Measurements from ENCODE around the gene SYNPO2. TPM values are rescaled to one million over a fixed set of nuclear protein-coding genes. Genes with fewer than 3 reads are reported as not detected.

Gene SYNPO2
- total RNA-seq, 1 experiment from 2014 or later: 0.93 TPM

DNA sequence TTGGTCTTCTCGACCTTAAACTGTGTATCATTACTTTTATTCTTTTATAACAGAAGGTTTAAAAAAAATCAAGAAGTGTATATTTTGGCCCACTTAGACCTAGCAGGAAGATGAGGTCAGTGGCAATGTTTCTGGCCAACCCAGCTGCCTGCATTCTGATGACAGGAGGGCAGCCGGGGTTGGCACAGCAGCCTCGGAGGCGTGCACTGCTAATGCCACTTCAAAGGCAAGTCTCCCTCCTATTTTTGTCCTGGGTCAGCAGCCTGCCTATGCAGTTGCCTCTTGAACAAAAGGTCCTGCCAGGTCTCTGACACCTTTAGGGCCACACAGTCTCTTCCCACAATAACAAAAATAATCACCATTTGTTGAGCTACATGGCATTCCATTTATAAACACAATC lies 157.6 kb downstream of the SYNPO2 start:
- Histone ChIP-seq H3K4me1 (ENCODE audit: control insufficient read depth in 1 of 2, insufficient read depth in 2 of 2, low read length in 2 of 2) (no peaks in the 10 kb centered on the region), H3K27me3 (ENCODE audit: insufficient read depth, low read length) (no peaks in the 10 kb centered on the region), H3K36me3 (ENCODE audit: control insufficient read depth in 1 of 2, insufficient read depth in 2 of 2, low read length in 2 of 2) (no peaks in the 10 kb centered on the region), H2AFZ (ENCODE audit: low read depth, low read length, poor library complexity, severe bottlenecking) (no peak overlapping the region), H3K9me3 (ENCODE audit: control insufficient read depth in 1 of 2, insufficient read depth in 1 of 2, low read depth in 1 of 2, low read length in 2 of 2) (no peaks in the 10 kb centered on the region), H3K79me2 (ENCODE audit: insufficient read depth, low read length) (no peaks in the 10 kb centered on the region), H4K20me1 (ENCODE audit: insufficient read depth) (no peaks in the 10 kb centered on the region), H3K27ac (ENCODE audit: low read depth, low read length) (no peak overlapping the region), H3K9me2 (ENCODE audit: insufficient read depth) (no peaks in the 10 kb centered on the region), H3K4me2 (ENCODE audit: low read length) (no peak overlapping the region), H3K4me3 (replicated peaks in 1 of 2; ENCODE audit: low read depth in 1 of 2, low read length in 2 of 2) (no peak overlapping the region), H3K9ac (ENCODE audit: low read length) (no peak overlapping the region)
- POLR2A ChIA-PET: no interaction called here
- no peak for ATAC-seq
- RAD21 ChIA-PET (ENCODE audit: low non-redundant PET in 1 of 2, low total read pairs in 2 of 2, uncharacterized antibody in 2 of 2, unreplicated experiment in 2 of 2): no interaction called here
- intact Hi-C loops (cut with micrococcal nuclease): no loop called here
- no peak for DNase-seq (ENCODE audit: low read depth, low spot score)
- CTCF ChIA-PET: no interaction called here
- no TSS peak for BruUV-seq (replicated peaks)
- TF ChIP-seq, protein P1, sequence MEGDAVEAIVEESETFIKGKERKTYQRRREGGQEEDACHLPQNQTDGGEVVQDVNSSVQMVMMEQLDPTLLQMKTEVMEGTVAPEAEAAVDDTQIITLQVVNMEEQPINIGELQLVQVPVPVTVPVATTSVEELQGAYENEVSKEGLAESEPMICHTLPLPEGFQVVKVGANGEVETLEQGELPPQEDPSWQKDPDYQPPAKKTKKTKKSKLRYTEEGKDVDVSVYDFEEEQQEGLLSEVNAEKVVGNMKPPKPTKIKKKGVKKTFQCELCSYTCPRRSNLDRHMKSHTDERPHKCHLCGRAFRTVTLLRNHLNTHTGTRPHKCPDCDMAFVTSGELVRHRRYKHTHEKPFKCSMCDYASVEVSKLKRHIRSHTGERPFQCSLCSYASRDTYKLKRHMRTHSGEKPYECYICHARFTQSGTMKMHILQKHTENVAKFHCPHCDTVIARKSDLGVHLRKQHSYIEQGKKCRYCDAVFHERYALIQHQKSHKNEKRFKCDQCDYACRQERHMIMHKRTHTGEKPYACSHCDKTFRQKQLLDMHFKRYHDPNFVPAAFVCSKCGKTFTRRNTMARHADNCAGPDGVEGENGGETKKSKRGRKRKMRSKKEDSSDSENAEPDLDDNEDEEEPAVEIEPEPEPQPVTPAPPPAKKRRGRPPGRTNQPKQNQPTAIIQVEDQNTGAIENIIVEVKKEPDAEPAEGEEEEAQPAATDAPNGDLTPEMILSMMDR (IDR thresholded peaks at IDR 0.05 in 2 of 3, conservative IDR thresholded peaks at IDR 0.05 in 1 of 3; ENCODE audit: borderline replicate concordance in 1 of 3, insufficient read depth in 1 of 3, low read depth in 2 of 3, low read length in 2 of 3): no peak
- TF ChIP-seq SP1 (IDR thresholded peaks at IDR 0.05; ENCODE audit: low read depth) (no peak), FOSL1 (IDR thresholded peaks at IDR 0.05; ENCODE audit: low read depth) (no peak), CEBPB (IDR thresholded peaks at IDR 0.05; ENCODE audit: low read depth) (no peak), ZNF274 (IDR thresholded peaks at IDR 0.05; ENCODE audit: low read depth, low read length) (no peak), EGR1 (IDR thresholded peaks at IDR 0.05; ENCODE audit: low read depth) (no peak), JUND (IDR thresholded peaks at IDR 0.05) (no peak), ELF1 (IDR thresholded peaks at IDR 0.05; ENCODE audit: borderline replicate concordance, low read depth) (no peak), EZH2phosphoT487 (IDR thresholded peaks at IDR 0.05; ENCODE audit: borderline replicate concordance) (no peak), RAD21 (IDR thresholded peaks at IDR 0.05; ENCODE audit: low read depth) (no peak), TCF7L2 (IDR thresholded peaks at IDR 0.05; ENCODE audit: borderline replicate concordance, extremely low read depth, insufficient read depth, insufficient read length) (no peak), EZH2 (IDR thresholded peaks at IDR 0.05) (no peak), SIN3A (IDR thresholded peaks at IDR 0.05; ENCODE audit: low read depth) (no peak), SRF (IDR thresholded peaks at IDR 0.05; ENCODE audit: low read depth) (no peak), CBX3 (IDR thresholded peaks at IDR 0.05; ENCODE audit: low read depth) (no peak)
- TF ChIP-seq, protein P2, sequence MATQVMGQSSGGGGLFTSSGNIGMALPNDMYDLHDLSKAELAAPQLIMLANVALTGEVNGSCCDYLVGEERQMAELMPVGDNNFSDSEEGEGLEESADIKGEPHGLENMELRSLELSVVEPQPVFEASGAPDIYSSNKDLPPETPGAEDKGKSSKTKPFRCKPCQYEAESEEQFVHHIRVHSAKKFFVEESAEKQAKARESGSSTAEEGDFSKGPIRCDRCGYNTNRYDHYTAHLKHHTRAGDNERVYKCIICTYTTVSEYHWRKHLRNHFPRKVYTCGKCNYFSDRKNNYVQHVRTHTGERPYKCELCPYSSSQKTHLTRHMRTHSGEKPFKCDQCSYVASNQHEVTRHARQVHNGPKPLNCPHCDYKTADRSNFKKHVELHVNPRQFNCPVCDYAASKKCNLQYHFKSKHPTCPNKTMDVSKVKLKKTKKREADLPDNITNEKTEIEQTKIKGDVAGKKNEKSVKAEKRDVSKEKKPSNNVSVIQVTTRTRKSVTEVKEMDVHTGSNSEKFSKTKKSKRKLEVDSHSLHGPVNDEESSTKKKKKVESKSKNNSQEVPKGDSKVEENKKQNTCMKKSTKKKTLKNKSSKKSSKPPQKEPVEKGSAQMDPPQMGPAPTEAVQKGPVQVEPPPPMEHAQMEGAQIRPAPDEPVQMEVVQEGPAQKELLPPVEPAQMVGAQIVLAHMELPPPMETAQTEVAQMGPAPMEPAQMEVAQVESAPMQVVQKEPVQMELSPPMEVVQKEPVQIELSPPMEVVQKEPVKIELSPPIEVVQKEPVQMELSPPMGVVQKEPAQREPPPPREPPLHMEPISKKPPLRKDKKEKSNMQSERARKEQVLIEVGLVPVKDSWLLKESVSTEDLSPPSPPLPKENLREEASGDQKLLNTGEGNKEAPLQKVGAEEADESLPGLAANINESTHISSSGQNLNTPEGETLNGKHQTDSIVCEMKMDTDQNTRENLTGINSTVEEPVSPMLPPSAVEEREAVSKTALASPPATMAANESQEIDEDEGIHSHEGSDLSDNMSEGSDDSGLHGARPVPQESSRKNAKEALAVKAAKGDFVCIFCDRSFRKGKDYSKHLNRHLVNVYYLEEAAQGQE (IDR thresholded peaks at IDR 0.05; ENCODE audit: low read depth): no peak
- TF ChIP-seq, protein P3, sequence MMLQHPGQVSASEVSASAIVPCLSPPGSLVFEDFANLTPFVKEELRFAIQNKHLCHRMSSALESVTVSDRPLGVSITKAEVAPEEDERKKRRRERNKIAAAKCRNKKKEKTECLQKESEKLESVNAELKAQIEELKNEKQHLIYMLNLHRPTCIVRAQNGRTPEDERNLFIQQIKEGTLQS (IDR thresholded peaks at IDR 0.05): no peak
- TF ChIP-seq, protein P4, sequence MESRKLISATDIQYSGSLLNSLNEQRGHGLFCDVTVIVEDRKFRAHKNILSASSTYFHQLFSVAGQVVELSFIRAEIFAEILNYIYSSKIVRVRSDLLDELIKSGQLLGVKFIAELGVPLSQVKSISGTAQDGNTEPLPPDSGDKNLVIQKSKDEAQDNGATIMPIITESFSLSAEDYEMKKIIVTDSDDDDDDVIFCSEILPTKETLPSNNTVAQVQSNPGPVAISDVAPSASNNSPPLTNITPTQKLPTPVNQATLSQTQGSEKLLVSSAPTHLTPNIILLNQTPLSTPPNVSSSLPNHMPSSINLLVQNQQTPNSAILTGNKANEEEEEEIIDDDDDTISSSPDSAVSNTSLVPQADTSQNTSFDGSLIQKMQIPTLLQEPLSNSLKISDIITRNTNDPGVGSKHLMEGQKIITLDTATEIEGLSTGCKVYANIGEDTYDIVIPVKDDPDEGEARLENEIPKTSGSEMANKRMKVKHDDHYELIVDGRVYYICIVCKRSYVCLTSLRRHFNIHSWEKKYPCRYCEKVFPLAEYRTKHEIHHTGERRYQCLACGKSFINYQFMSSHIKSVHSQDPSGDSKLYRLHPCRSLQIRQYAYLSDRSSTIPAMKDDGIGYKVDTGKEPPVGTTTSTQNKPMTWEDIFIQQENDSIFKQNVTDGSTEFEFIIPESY (IDR thresholded peaks at IDR 0.05; ENCODE audit: extremely low read depth, insufficient replicate concordance, low read length): no peak
- TF ChIP-seq, protein P5, sequence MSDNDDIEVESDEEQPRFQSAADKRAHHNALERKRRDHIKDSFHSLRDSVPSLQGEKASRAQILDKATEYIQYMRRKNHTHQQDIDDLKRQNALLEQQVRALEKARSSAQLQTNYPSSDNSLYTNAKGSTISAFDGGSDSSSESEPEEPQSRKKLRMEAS (IDR thresholded peaks at IDR 0.05): no peak
